ENCODE results near the gene NFATC2. TPM values are rescaled to one million over a fixed set of nuclear protein-coding genes. Genes with fewer than 3 reads are reported as not detected.

NFATC2 gene
- total RNA-seq, 2 experiments from 2014 or later, result 53.3 to 56.9 TPM

DNA sequence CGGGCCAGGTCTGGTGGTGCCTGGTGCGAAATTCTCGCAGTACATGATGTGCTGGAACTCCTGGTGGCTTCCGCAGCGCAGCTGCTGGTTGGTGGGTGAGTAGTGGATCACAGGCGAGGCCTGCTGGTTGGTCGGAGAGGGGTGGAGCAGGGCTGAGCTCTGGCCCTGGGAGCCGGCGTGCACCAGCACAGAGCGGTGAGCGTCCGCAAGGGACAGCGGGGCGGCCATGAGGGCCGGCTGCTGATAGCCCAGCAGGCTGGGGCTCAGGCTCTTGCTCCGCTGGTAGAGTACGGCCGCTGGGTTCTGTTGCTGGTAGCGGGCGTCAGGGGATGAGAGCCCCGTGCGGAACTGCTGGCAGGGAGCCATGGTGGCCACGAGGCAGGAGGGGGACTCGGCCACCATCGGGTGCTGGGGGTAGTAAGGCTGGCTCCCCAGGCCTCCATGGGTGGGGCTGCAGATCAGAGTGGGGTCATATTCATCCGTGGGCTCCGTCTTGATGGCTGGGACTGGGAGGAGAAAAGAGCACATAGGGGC is 110.2 kb downstream of the NFATC2 start:
- Mint-ChIP-seq H3K4me1 (peaks cover 67% of the 10 kb centered on the region), H3K27me3 (no peaks in the 10 kb centered on the region), H3K36me3 (ENCODE audit: low read depth) (peaks cover 81% of the 10 kb centered on the region), H3K27ac (peak overlapping the region; percentile 17), H3K9me3 (no peaks in the 10 kb centered on the region), H3K4me3 (no peak overlapping the region)
- ChIA-PET CTCF (no interaction called here), POLR2A (interaction anchor here (1.0 to 1.6 kb wide), 3 partner anchors 9 to 28 kb away, joined by 3 to 7 read pairs (median 6); no protein-coding TSS in a partner anchor)
- DNase-seq, result no peak

DNA sequence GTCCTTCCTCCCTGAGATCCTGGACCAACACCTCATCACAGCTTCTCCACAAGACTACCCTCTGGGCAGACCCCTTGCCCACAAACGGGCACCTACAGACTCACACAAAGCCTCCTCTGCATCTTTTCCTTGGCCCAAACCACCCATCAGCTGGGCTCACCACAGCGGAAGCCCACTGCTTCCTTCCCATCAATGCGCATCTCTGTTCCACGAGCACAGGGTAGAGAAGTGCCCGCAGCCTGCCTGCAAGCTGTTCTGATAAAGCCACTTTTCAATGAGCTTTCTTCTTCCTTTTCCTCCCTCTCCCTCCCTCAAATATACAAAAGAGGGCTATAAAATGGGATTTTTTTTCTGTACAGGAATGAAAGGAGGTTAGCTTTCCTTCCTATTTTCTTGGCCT is 111.2 kb downstream of the NFATC2 start:
- Mint-ChIP-seq H3K27ac (peak overlapping the region; percentile 53), H3K4me1 (peaks cover 70% of the 10 kb centered on the region), H3K36me3 (ENCODE audit: low read depth) (peaks cover 81% of the 10 kb centered on the region), H3K27me3 (no peaks in the 10 kb centered on the region), H3K4me3 (no peak overlapping the region), H3K9me3 (no peaks in the 10 kb centered on the region)
- ChIA-PET POLR2A (interaction anchor here (1.0 to 1.6 kb wide), 3 partner anchors 26 to 70 kb away, joined by 3 to 7 read pairs (median 6); no protein-coding TSS in a partner anchor), CTCF (interaction anchor here (1.0 kb wide), 1 partner anchor 45 kb away, joined by 4 read pairs; no protein-coding TSS in a partner anchor)
- peak; percentile 50 for DNase-seq

DNA sequence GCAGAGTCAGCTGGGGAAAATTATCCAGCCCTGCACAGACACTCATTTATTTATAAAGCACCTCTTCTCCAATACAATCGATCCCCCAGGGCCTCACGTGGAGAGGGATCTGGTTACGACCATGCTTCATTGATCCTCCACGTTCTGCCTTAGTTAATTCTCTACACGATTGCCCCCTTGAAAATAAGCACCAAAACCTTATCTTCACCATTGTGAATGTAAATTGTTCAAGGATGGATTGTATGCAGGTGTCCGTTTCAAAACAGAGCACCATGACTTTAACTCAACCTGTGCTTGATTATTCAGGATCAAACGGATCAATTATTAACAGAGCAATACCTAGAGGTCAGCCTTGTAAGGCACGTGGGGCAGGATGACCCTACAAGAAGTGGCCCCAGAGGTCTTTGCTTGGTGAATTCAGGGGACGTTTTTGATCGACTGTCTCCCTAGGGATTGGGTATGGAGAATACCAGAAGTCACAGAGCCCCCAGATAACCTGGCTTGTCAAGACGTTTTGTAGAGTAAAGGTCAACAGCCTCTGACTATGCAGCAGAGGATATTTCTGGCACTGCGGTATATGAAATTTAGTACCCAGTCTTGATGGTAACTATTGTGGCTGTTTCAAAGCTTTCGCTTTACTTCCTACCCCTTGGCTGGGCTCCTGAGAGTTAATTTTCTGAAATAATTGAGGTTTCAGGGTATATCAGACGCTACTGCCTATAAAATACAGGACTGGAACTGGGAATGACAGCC is 112.1 kb downstream of the NFATC2 start:
- no peak overlapping the region for H3K27ac Mint-ChIP-seq
- no peaks in the 10 kb centered on the region for H3K27me3 Mint-ChIP-seq
- DNase-seq, result no peak
- H3K4me1 Mint-ChIP-seq, result peaks cover 78% of the 10 kb centered on the region
- CTCF ChIA-PET, result no interaction called here
- H3K36me3 Mint-ChIP-seq (ENCODE audit: low read depth), result peaks cover 81% of the 10 kb centered on the region
- no peaks in the 10 kb centered on the region for H3K9me3 Mint-ChIP-seq
- H3K4me3 Mint-ChIP-seq, result no peak overlapping the region
- POLR2A ChIA-PET, result interaction anchor here (1.0 to 1.5 kb wide), 2 partner anchors 71 to 111 kb away, joined by 3 read pairs; no protein-coding TSS in a partner anchor

DNA sequence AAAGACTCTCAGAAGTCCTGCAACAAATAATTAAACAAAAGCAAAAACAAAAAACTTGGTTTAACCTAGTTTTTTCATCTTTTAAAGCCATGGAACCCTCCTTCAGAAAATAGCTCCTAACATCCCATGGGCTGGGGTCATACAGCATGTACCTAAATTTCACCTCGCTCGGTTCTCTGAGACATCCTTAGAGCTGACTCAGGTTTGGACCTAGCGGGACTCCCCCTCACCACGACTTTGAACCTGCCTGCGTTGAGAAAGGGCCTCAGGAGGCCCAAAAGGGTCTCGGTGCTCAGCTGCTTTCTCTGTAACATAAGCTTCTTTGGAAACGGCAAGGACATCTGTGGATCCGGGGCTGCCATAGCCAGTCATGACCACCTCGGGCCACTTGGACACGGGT is 112.8 kb downstream of the NFATC2 start:
- no peak for DNase-seq
- ChIA-PET CTCF (no interaction called here), POLR2A (interaction anchor here (1.5 kb wide), 1 partner anchor 112 kb away, joined by 3 read pairs; no protein-coding TSS in a partner anchor)
- peaks cover 79% of the 10 kb centered on the region for H3K36me3 Mint-ChIP-seq (ENCODE audit: low read depth)
- no peaks in the 10 kb centered on the region for H3K9me3 Mint-ChIP-seq
- H3K27ac Mint-ChIP-seq, result no peak overlapping the region
- peaks cover 80% of the 10 kb centered on the region for H3K4me1 Mint-ChIP-seq
- no peaks in the 10 kb centered on the region for H3K27me3 Mint-ChIP-seq
- no peak overlapping the region for H3K4me3 Mint-ChIP-seq

DNA sequence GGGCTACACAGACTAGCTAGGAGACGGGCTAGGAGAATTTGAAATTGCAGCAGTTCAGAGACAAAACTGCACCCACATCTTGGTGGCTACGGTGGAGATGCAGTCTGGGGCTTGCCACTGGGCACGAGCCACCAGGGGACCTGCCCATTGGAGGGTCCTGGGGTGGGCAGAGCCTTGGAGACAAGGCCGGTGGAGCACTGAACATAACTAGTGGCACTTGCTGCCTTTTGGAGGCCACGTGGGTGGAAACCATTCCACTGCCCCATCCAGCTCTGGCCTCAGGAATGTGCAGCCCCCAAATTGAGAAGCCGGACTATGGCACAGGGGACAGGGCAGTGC is 113.4 kb downstream of the NFATC2 start:
- Mint-ChIP-seq H3K27me3 (no peaks in the 10 kb centered on the region), H3K4me1 (peaks cover 84% of the 10 kb centered on the region), H3K36me3 (ENCODE audit: low read depth) (peaks cover 75% of the 10 kb centered on the region), H3K9me3 (no peaks in the 10 kb centered on the region), H3K4me3 (no peak overlapping the region), H3K27ac (no peak overlapping the region)
- CTCF ChIA-PET, result no interaction called here
- POLR2A ChIA-PET, result interaction anchor here (1.4 to 1.5 kb wide), 2 partner anchors 43 to 113 kb away, joined by 3 to 4 read pairs; no protein-coding TSS in a partner anchor
- no peak for DNase-seq

DNA sequence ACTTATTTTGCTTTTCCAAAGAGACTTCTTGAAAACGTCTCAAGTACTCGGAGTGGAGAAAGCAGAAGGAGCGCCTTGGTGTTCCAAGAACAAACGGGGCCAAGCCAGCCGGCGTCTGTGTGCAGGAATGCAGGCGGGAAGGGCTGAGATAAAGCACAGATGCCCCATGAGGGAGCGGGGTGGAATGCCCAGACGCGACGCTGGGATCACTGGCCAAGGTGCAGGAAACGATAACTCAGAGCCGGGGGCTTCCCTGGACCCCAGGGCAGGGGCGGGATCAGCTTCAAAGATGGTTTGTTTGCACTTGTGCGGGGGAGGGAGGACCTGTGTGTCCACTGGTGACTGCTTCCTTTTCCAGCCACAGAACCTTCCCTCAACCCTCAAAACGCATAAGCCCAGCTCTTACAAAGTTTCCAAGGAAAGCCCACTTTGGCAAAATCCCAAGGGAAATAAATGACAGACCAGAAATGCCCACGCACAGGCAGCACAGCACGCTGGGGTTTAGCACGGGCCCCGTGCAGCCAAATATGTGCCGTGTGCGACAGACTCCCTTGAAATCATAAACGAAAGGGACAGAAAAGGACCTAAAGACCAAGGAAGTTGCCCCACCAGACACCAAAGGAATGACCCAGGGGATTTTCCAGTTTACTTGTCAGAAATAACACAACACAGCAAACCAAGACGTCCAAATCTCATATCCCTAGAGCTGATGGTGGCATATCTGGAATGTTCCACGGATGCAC is 113.9 kb downstream of the NFATC2 start:
- CTCF ChIA-PET, result no interaction called here
- peak overlapping the region; percentile 63 for H3K27ac Mint-ChIP-seq

DNA sequence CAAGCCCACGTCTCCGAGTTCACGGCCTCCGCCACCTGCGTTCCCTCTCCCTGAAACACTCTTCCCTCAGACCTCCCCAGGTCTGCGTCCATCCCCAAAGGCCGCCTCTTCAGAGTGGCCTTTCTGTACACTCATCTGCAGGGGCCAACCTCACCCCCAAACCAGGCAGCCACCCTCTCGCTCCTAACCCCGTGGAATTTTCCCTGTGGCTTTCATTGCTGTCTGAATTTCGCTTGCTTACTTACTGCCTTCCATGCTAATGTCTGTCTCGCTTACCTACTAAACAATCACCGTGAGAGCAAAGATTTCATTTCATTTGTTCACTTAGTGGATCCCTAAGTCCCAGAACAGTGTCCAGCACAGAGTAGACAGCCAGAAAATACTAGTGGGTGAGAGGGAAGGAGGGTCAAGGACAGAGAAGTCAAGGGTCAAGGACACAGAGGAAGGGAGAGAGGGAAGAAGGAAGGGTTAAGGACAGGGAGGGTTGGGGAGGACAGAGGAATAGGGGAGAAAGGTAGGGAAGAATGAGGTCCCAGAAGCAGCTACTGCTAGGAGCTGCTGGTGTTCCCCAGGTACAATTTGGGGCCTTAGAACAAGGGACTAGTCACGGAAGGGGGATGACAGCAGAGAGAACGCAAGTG is 114.7 kb downstream of the NFATC2 start:
- Mint-ChIP-seq H3K27me3 (no peaks in the 10 kb centered on the region), H3K4me3 (no peak overlapping the region), H3K4me1 (peaks cover 86% of the 10 kb centered on the region), H3K9me3 (no peaks in the 10 kb centered on the region), H3K36me3 (ENCODE audit: low read depth) (peaks cover 72% of the 10 kb centered on the region), H3K27ac (peak overlapping the region; percentile 63)
- CTCF ChIA-PET, result interaction anchor here (0.8 kb wide), 1 partner anchor 26 kb away, joined by 3 read pairs; no protein-coding TSS in a partner anchor
- DNase-seq, result no peak
- POLR2A ChIA-PET, result interaction anchor here (1.0 to 3.1 kb wide), 4 partner anchors 11 to 42 kb away, joined by 3 to 11 read pairs (median 6); no protein-coding TSS in a partner anchor

More for the DNA sequence above, 113.9 kb downstream of the NFATC2 start:
- no peak for DNase-seq
- Mint-ChIP-seq H3K4me1 (peaks cover 89% of the 10 kb centered on the region), H3K36me3 (ENCODE audit: low read depth) (peaks cover 76% of the 10 kb centered on the region), H3K9me3 (no peaks in the 10 kb centered on the region), H3K4me3 (no peak overlapping the region), H3K27me3 (no peaks in the 10 kb centered on the region)
- POLR2A ChIA-PET, result interaction anchor here (1.4 to 3.1 kb wide), 3 partner anchors 12 to 113 kb away, joined by 3 to 11 read pairs (median 4); no protein-coding TSS in a partner anchor

DNA sequence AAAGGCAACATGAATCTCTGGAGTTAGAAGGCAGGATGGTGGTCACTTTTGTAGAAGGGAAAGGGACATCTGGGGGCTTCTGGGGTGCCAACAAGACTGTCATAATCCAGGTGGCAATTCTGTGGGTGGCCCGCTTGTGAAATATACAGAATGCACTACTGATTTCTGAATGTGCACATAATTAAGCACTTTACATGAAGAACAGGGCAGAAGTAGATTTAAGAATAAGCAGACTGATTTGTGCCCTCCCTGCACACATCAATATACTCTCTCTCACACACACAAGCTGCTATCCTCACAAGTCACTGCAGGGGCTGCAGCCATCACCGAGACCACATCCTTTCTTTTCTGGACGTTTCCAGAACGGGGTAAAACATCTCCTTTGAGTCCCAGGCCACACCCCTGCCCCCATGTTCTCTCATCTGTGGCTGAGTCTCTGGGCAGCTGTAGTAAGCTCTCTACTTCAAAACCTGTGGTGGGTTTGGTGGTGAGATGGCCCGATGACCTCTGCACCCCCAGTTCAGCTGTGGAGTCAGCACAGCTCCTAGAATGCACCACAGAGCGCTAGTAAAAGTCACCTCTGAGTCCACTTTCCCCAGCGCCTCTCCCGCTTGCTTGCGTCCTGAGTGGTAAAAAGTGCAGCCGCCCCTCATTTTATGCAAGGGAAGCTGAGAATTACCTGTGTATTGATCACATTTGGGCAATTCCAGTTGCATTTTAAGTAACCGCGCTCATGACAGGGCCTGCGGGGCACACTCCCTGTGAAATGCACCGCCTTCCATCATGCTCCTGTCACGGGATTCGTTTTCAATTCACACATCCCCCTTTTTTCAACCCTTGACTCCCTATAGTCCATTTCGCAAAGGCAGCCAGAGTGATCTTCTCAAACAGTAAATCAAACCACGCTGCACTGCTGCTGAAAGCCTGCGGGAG is 115.5 kb downstream of the NFATC2 start:
- Mint-ChIP-seq H3K27ac (peak overlapping the region; percentile 73), H3K9me3 (no peaks in the 10 kb centered on the region), H3K27me3 (no peaks in the 10 kb centered on the region), H3K36me3 (ENCODE audit: low read depth) (peaks cover 71% of the 10 kb centered on the region), H3K4me3 (no peak overlapping the region), H3K4me1 (peaks cover 86% of the 10 kb centered on the region)
- CTCF ChIA-PET, result interaction anchor here (0.8 to 1.3 kb wide), 2 partner anchors 25 to 67 kb away, joined by 3 to 4 read pairs; no protein-coding TSS in a partner anchor
- POLR2A ChIA-PET, result interaction anchor here (1.0 to 3.1 kb wide), 4 partner anchors 10 to 26 kb away, joined by 3 to 11 read pairs (median 5); no protein-coding TSS in a partner anchor
- DNase-seq, result peak; percentile 58

DNA sequence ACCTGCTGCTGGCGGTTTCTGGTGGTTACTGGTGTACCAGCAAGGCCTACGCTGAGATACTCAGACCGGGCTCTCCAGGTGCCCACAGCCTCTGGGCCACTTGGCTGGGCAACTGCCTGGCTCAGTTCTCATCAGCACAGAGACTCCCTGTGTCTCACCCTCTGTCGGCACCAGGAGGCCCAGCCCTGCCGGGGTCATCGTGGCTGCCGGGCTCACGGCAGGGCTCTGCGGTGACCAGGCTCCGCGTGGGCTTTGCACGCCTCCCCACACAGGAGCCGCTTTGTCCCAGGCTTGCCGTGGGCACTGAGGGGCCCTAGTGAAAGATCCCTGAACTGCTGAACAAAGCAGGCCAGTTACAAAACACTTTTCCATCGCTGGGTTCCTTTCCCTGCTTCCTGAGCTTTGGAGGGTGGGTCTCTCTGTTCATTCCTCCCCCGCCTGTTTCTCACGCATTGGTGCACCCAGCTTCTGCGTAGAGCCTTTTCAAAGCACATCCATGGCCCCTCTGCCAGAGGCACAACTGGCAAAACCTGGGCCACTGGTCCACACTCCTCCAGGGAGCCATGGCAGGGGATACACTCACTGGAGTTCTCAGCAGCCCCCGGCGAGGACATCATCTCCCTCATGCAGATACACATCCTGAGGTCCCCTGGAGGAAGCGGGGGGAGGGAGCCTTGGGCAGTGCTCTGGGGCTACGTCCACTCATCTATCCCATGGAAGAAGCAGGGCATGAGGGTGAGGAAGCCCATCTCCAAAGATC is 117.0 kb downstream of the NFATC2 start:
- ChIA-PET CTCF (interaction anchor here (0.6 kb wide), 1 partner anchor 21 kb away, joined by 3 read pairs; no protein-coding TSS in a partner anchor), POLR2A (interaction anchor here (1.4 to 3.1 kb wide), 2 partner anchors 9 to 26 kb away, joined by 3 to 11 read pairs; no protein-coding TSS in a partner anchor)
- no peaks in the 10 kb centered on the region for H3K27me3 Mint-ChIP-seq
- peaks cover 73% of the 10 kb centered on the region for H3K36me3 Mint-ChIP-seq (ENCODE audit: low read depth)
- H3K9me3 Mint-ChIP-seq, result no peaks in the 10 kb centered on the region
- H3K4me3 Mint-ChIP-seq, result no peak overlapping the region
- peaks cover 88% of the 10 kb centered on the region for H3K4me1 Mint-ChIP-seq
- DNase-seq, result peak; percentile 49
- H3K27ac Mint-ChIP-seq, result peak overlapping the region; percentile 73

DNA sequence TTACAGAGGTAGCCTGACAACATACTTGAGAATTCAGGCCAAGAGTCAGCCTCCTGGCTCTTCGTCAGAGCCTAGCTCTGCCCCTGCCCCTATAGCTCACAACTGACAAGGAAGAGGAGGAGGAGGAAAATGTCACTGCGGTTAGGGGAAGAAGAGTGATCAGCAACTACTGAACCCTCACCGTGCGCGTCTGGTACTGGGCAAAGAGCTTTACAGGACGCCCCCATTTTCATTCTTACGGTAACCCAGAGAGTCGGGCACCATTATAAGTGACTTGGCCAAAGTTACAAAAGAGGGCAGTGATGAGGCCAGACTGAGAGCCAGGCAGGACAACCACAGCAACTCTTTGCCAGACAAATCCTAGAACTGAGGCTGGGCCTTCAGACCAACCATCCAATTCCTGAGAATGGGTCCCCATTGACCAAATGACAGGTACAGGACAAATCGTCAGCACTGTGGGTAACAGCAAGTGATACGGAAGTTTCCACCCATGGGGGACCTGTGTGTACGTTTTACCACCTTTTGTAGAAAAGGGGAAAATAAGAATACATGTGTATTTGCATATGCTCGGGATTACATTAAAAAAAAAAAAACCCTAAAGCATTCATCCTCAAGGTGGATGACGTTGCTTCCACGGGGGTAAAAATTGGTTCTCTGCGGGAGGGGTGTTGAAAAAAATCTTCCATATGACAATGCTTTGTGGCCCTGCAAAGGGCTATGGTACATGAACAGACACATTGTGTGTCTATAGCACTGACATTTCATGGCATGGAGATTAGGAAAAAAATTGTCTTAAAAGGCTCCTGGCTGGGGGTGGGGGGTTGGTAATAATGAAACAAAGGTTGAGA is 118.0 kb downstream of the NFATC2 start:
- Mint-ChIP-seq H3K4me1 (peaks cover 92% of the 10 kb centered on the region), H3K36me3 (ENCODE audit: low read depth) (peaks cover 75% of the 10 kb centered on the region), H3K27ac (peak overlapping the region; percentile 90), H3K9me3 (no peaks in the 10 kb centered on the region), H3K4me3 (peak overlapping the region; percentile 53), H3K27me3 (no peaks in the 10 kb centered on the region)
- POLR2A ChIA-PET, result interaction anchor here (0.7 to 3.3 kb wide), 10 partner anchors 11 to 118 kb away, joined by 3 to 36 read pairs (median 6); partner anchors contain the start of gene NFATC2
- no peak for DNase-seq
- CTCF ChIA-PET, result interaction anchor here (1.2 to 3.1 kb wide), 6 partner anchors 9 to 170 kb away, joined by 3 to 18 read pairs (median 8); partner anchors contain the start of gene NFATC2

Measured in activated CD4-positive, alpha-beta memory T cell treated with anti-CD3 and anti-CD28 coated beads, Interleukin-2, amount 10 ng/mL, durations not matched to agents 7 days and 5 days (primary cell).